GM23248 (cell line): ENCODE results near the gene CMIP. TPM values are rescaled to one million over a fixed set of nuclear protein-coding genes. Genes with fewer than 3 reads are reported as not detected.

ENCODE experiments used
- DNase-seq: peaks from one replicate; pipeline ENCODE4 v3.0.0-alpha.2; 2015
- H2AFZ ChIP-seq: fragments of 200-600 bp; sonication (generic); 2 replicates; pipeline ENCODE4 v1.6.1; 2016; ENCODE audit warnings: antibody characterized with exemption
- H3F3A ChIP-seq: fragments of 200-600 bp; sonication (generic); 2 replicates; pipeline ENCODE4 v1.6.1; 2016; ENCODE audit warnings: mild to moderate bottlenecking, antibody characterized with exemption, mixed run types; ENCODE audit not compliant: insufficient read depth
- H3K27ac ChIP-seq: fragments of 200-600 bp; sonication (generic); 2 replicates; pipeline ENCODE4 v1.5.1; 2016; ENCODE audit warnings: mild to moderate bottlenecking
- H3K27me3 ChIP-seq: fragments of 200-600 bp; sonication (generic); replicated peaks from 2 replicates; pipeline ENCODE4 v1.6.1; 2016; ENCODE audit warnings: mild to moderate bottlenecking; ENCODE audit not compliant: insufficient read depth
- H3K36me3 ChIP-seq: fragments of 200-600 bp; sonication (generic); 2 replicates; pipeline ENCODE4 v1.6.1; 2016; ENCODE audit warnings: low read depth, mild to moderate bottlenecking
- H3K4me1 ChIP-seq: fragments of 200-600 bp; sonication (generic); 2 replicates; pipeline ENCODE4 v1.6.1; 2016; ENCODE audit warnings: mild to moderate bottlenecking; ENCODE audit not compliant: insufficient read depth
- H3K4me2 ChIP-seq: fragments of 200-600 bp; sonication (generic); one replicate; pipeline ENCODE4 v1.6.1; 2016; ENCODE audit warnings: mild to moderate bottlenecking; ENCODE audit not compliant: unreplicated experiment
- H3K4me3 ChIP-seq: fragments of 200-600 bp; sonication (generic); 2 replicates; pipeline ENCODE4 v1.5.1; 2016; ENCODE audit warnings: mild to moderate bottlenecking
- H3K79me2 ChIP-seq: fragments of 200-600 bp; sonication (generic); 2 replicates; pipeline ENCODE4 v1.6.1; 2016; ENCODE audit warnings: mild to moderate bottlenecking; ENCODE audit not compliant: insufficient read depth
- H3K9ac ChIP-seq: fragments of 200-600 bp; sonication (generic); 2 replicates; pipeline ENCODE4 v1.6.1; 2016; ENCODE audit warnings: mild to moderate bottlenecking
- H3K9me2 ChIP-seq: fragments of 200-600 bp; sonication (generic); 2 replicates; pipeline ENCODE4 v1.6.1; 2016; ENCODE audit warnings: mixed run types, mild to moderate bottlenecking, moderate library complexity; ENCODE audit not compliant: insufficient read depth
- H3K9me3 ChIP-seq: fragments of 200-600 bp; sonication (generic); one replicate; pipeline ENCODE4 v1.6.1; 2017; ENCODE audit warnings: low read depth
- H4K20me1 ChIP-seq: fragments of 200-600 bp; sonication (generic); 2 replicates; pipeline ENCODE4 v1.6.0; 2016; ENCODE audit not compliant: insufficient read depth
- EZH2 ChIP-seq: fragments of 200-600 bp; sonication (generic); IDR thresholded peaks from 2 replicates; pipeline ENCODE4 v1.6.1; 2018; ENCODE audit warnings: antibody characterized with exemption, mild to moderate bottlenecking; ENCODE audit not compliant: insufficient read depth, poor library complexity, severe bottlenecking
- EZH2phosphoT487 ChIP-seq: fragments of 200-600 bp; sonication (generic); IDR thresholded peaks from 2 replicates; pipeline ENCODE4 v1.6.1; 2018; ENCODE audit warnings: antibody characterized with exemption, moderate library complexity, mild to moderate bottlenecking, low read depth; ENCODE audit not compliant: insufficient read depth
- WGBS, 2 experiments: methylation state at CpG; one replicate each; pipeline ENCODE4 v1.1.6; 2015 to 2017; ENCODE audit warnings: low lambda C conversion rate in 2 of 2, low coverage in 1 of 2; ENCODE audit errors: missing lambda C conversion rate in 2 of 2; 5-methylcytosine and 5-hydroxymethylcytosine counted together
- in situ Hi-C: fragments of 300-500 bp; cut with MboI; formaldehyde crosslinking; loops from 2 replicates; pipeline ENCODE4 v1.15.0; 2020
- polyA plus RNA-seq: library from polyadenylated mRNA; unstranded; fragments of >200 nt; fragmentation: Nextera tagmentation; extraction: Ambion mirVana; gene quantifications from 2 replicates; pipeline ENCODE4 v1.2.1, GENCODE V29; 2016
- total RNA-seq: library from RNA; depleted of rRNA; stranded (reverse); fragments of >200 nt; shearing (Covaris generic); gene quantifications from 2 replicates; pipeline ENCODE4 v1.2.3, GENCODE V29; 2014

CMIP gene
- total and polyA plus RNA-seq, 2 experiments from 2014 or later: 1.5 to 9.5 TPM

GRCh38 chr16:81492311-81492761 is 47.7 kb downstream of the CMIP start:
- H3K27ac ChIP-seq: peak overlapping the region; percentile 84
- WGBS, 2 experiments: 8 to 14% methylated on average over 11 to 14 of the region's 14 CpGs

GRCh38 chr16:81492965-81493754 is 48.6 kb downstream of the CMIP start:
- no peaks in the 10 kb centered on the region; the same call in none of the 2 replicates for H4K20me1 ChIP-seq
- no peaks in the 10 kb centered on the region for H3K9me2 ChIP-seq
- 80 to 85% methylated on average over 28 of the region's 29 CpGs for WGBS, 2 experiments
- H3F3A ChIP-seq: peaks cover 42% of the 10 kb centered on the region
- no peaks in the 10 kb centered on the region for H3K9me3 ChIP-seq
- H3K36me3 ChIP-seq: no peaks in the 10 kb centered on the region
- no peak overlapping the region for H3K4me3 ChIP-seq
- H2AFZ ChIP-seq: no peak overlapping the region
- peak overlapping the region; percentile 84 for H3K27ac ChIP-seq
- peaks cover 78% of the 10 kb centered on the region for H3K79me2 ChIP-seq
- TF ChIP-seq EZH2phosphoT487: no peak
- TF ChIP-seq EZH2: no peak
- DNase-seq: no peak
- H3K4me1 ChIP-seq: peaks cover 39% of the 10 kb centered on the region
- peak overlapping the region; percentile 72 for H3K9ac ChIP-seq
- in situ Hi-C loops: no loop called here
- peak overlapping the region; percentile 57 for H3K4me2 ChIP-seq
- H3K27me3 ChIP-seq: no peaks in the 10 kb centered on the region

More at GRCh38 chr16:81492311-81492761, 47.7 kb downstream of the CMIP start:
- in situ Hi-C loops: no loop called here
- Histone ChIP-seq H3K79me2 (peaks cover 75% of the 10 kb centered on the region), H2AFZ (peak overlapping the region; percentile 21), H3K4me3 (0 out of 2 replicates have a peak overlapping the region, but pooled peaks have one; percentile 0), H3K9ac (peak overlapping the region; percentile 72), H3K4me2 (peak overlapping the region; percentile 57), H4K20me1 (no peaks in the 10 kb centered on the region; the same call in none of the 2 replicates), H3F3A (peaks cover 42% of the 10 kb centered on the region), H3K36me3 (no peaks in the 10 kb centered on the region), H3K9me2 (no peaks in the 10 kb centered on the region), H3K9me3 (no peaks in the 10 kb centered on the region), H3K27me3 (no peaks in the 10 kb centered on the region), H3K4me1 (peaks cover 39% of the 10 kb centered on the region)
- no peak for TF ChIP-seq EZH2phosphoT487
- no peak for TF ChIP-seq EZH2
- DNase-seq: peak; percentile 80

GRCh38 chr16:81493755-81494433 is 49.3 kb downstream of the CMIP start:
- H3K27me3 ChIP-seq: no peaks in the 10 kb centered on the region
- H3F3A ChIP-seq: peaks cover 42% of the 10 kb centered on the region
- TF ChIP-seq EZH2phosphoT487: no peak
- TF ChIP-seq EZH2: no peak
- peaks cover 39% of the 10 kb centered on the region for H3K4me1 ChIP-seq
- H3K4me2 ChIP-seq: peak overlapping the region; percentile 54
- in situ Hi-C loops: no loop called here
- 58 to 59% methylated on average over 23 of the region's 23 CpGs for WGBS, 2 experiments
- H3K9me2 ChIP-seq: no peaks in the 10 kb centered on the region
- peak; percentile 93 for DNase-seq
- no peak overlapping the region for H2AFZ ChIP-seq
- H3K27ac ChIP-seq: peak overlapping the region; percentile 84
- H3K9ac ChIP-seq: 0 out of 2 replicates have a peak overlapping the region, but pooled peaks have one; percentile 8
- H3K36me3 ChIP-seq: no peaks in the 10 kb centered on the region
- no peaks in the 10 kb centered on the region for H3K9me3 ChIP-seq
- no peak overlapping the region for H3K4me3 ChIP-seq
- peaks cover 78% of the 10 kb centered on the region for H3K79me2 ChIP-seq
- no peaks in the 10 kb centered on the region; the same call in none of the 2 replicates for H4K20me1 ChIP-seq

- no peaks in the 10 kb centered on the region; the same call in none of the 2 replicates for H4K20me1 ChIP-seq
- in situ Hi-C loops: no loop called here
- H3K9me2 ChIP-seq: no peaks in the 10 kb centered on the region
- peak overlapping the region; percentile 84; the same call in 1 of the 2 replicates for H3K27ac ChIP-seq
- H3K27me3 ChIP-seq: no peaks in the 10 kb centered on the region
- H3K4me3 ChIP-seq: no peak overlapping the region
- TF ChIP-seq EZH2: no peak
- no peak for TF ChIP-seq EZH2phosphoT487
- H3K4me1 ChIP-seq: peaks cover 39% of the 10 kb centered on the region
- H2AFZ ChIP-seq: no peak overlapping the region
- no peak for DNase-seq
- H3K9me3 ChIP-seq: no peaks in the 10 kb centered on the region
- H3K4me2 ChIP-seq: peak overlapping the region; percentile 54
- H3K36me3 ChIP-seq: no peaks in the 10 kb centered on the region
- H3K79me2 ChIP-seq: peaks cover 78% of the 10 kb centered on the region
- 91 to 94% methylated on average over 9 to 10 of the region's 10 CpGs for WGBS, 2 experiments
- H3K9ac ChIP-seq: 0 out of 2 replicates have a peak overlapping the region, but pooled peaks have one; percentile 8
- H3F3A ChIP-seq: peaks cover 42% of the 10 kb centered on the region
Measured at GRCh38 chr16:81494434-81494806, 49.8 kb downstream of the CMIP start.
